Heart left ventricle (tissue), 13 donors: Measurements from ENCODE around the gene USP46.

Source experiments
- POLR2A ChIP-seq, 2 donors: fragments of 450-650 bp; IDR thresholded peaks; one replicate each; pipeline ENCODE4 v1.6.1; 2017; ENCODE audit warnings: antibody characterized with exemption in 2 of 2, mild to moderate bottlenecking in 2 of 2, moderate library complexity in 2 of 2
- TF ChIP-seq, protein P1 (sequence below), 12 donors: fragments of 200-600 bp; sonication (generic) in 4 of 12; IDR thresholded peaks; one replicate each; pipeline versions ENCODE4 v1.5.0 to v1.8.0; 2018 to 2022; ENCODE audit warnings: antibody characterized with exemption in 12 of 12, mild to moderate bottlenecking in 5 of 12
- donor health status: ischemic (EF 13 %, LVEDD 7.1; RV severe dilation, severe dysfunction).
- donor health status: DM: no; HTN: yes; CAD: no.
- donor health status: DM: no; HTN: no; CAD: no.
- donor health status: ischemic (EF 25% LVEDD 6.9; RV normal size, moderate dysfunction).
- donor health status: ischemic (EF 25% LVEDD 5.7; RV mildly dilated, moderate dysfunction).
- donor health status: ischemic (EF 35%, LVEDD 5.7; RV mildly dilated, moderate dysfunction).
- donor health status: nonischemic (EF 11% LVEDD 7.7; RV severe dilation, severe dysfunction).
- donor health status: DM: yes; HTN: yes; CAD: no.
- donor health status: PGD.
- donor health status: ischemic (EF 29% LVEDD 5.4; RV normal size, mild dysfunction).
- donor health status: nonischemic (EF 23%, LVEDD 6.1; RV moderate dilation, normal function).

GRCh38 chr4:52554612-52555355 is 104.3 kb downstream of the USP46 start:
- TF ChIP-seq, protein P1, sequence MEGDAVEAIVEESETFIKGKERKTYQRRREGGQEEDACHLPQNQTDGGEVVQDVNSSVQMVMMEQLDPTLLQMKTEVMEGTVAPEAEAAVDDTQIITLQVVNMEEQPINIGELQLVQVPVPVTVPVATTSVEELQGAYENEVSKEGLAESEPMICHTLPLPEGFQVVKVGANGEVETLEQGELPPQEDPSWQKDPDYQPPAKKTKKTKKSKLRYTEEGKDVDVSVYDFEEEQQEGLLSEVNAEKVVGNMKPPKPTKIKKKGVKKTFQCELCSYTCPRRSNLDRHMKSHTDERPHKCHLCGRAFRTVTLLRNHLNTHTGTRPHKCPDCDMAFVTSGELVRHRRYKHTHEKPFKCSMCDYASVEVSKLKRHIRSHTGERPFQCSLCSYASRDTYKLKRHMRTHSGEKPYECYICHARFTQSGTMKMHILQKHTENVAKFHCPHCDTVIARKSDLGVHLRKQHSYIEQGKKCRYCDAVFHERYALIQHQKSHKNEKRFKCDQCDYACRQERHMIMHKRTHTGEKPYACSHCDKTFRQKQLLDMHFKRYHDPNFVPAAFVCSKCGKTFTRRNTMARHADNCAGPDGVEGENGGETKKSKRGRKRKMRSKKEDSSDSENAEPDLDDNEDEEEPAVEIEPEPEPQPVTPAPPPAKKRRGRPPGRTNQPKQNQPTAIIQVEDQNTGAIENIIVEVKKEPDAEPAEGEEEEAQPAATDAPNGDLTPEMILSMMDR (IDR thresholded peaks at IDR 0.05) = no peak
- TF ChIP-seq POLR2A (IDR thresholded peaks at IDR 0.05) = no peak
